IPS-NIHi11 (cell line): ENCODE results near the gene AAMP.

Experiments used
- DNase-seq: peaks from one replicate; pipeline ENCODE4 v3.0.0; 2012; ENCODE audit warnings: mixed read lengths, low spot score

AAMP gene

DNA sequence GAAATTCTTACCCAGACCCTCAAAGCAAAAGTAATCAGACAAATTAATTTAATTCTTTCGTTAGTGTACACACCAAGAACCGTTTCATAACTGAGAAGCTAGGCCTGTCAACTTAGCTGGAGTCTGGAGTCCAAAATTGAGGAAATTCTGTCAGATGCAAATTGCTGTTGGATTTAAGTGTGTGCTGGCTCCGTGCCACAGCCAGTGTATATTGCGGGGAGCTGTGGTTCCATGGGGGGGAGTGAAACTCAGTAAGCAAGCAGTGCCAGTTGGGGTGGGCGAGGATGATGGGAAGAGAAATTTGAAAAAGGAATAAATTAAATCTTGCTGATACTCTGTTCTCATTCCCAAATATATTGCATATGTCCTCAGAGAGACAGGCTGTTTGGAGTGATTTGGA is 48.9 kb downstream of the AAMP start:
- DNase-seq: no peak

DNA sequence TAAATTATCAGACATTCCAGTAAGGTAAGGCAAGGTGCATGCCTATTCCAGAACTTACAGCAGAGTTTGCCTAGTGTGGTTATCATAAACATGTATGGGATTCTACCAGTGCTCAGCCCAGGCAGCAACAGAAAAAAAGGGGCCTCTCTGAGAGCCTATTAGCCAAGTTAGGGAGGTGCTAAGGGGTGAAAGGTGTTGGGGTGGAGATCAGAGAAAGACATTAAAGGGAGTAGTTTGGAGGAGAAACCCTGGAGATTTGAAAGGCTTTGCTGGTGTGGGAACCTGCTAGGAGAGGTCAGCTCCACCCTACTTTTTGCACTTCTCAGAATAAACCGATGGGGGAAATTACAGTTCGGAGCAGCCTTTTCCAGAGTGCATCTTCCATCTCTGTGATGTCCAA is 50.0 kb downstream of the AAMP start:
- no peak for DNase-seq

DNA sequence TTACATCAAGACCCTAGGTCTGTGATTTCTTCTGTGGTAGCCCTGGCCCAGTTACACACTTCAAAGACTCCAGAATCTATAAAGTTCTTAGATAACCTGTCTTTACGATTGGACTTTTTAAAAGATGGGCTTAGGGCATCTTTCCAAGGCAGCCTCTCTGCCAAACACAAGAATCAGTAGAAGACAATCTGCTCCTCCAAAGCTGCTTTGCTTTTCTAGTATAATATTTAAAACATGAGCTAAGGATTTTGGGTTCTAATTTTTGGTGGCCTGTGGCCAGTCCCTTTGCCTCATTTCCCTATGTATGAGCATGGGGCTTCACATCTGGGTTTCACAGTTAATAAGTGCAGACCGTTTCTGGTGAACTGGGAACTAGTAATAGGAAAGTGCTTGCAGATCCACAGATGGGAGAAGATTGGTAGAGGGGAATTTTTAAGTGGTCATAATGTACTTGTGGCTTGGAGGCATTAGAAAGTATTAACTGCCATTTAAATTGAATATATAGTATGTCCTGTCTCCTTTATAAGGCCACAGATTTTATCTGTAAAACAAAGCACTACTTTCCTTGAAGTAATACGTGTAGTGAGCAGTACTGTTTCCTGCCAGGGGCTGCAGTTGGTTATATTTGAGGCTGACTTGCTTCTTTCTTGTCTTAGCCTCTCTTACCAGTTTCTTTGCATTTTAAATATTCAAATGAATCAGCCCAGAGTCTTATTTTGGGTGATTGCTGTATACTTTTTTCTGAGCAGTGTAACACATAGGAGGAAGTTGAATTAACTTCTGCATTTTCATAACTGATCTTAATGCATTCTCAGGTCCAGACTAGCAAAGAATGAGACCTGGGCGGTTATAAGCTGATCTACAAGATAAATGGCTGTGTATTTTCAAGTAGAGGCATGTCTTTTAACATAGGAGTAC is 51.4 kb downstream of the AAMP start:
- no peak for DNase-seq

- DNase-seq: peak; percentile 71
Observed at GRCh38 chr2:218217360-218218267, 52.3 kb downstream of the AAMP start.

DNA sequence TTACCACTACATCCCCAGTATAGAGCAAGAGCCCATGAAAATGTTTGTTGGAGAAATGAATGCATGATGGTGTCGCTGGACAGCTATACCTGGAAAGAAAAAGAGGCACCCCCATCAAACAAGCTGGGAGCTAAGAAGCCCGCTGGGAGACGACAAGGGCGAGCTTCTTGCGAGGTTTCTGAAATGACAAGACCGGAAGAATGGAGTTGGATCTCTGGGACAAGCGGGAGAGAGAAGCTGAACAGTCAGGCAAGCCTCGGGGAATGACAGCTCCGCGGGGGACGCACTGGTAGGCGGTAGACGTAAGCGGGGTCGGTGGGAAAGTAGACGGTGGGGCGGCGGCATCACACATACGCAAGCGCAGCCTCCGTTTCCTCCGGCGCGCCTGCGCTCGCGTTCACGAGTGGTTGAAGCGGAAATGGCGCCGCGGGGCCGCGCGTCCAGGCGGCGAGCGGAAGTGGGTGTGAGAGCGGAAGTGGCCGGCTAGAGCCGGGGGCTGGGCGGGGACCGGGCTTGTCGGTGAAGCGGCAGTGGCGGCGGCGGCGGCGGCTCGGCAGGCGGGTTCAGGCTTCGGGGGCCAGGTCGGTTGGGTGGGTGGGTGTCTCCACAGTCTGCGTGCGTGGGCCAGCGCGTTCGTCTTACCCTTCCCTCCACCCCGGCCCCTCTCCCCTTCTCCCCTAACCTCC is 53.1 kb downstream of the AAMP start, which contains the start of gene ARPC2:
Gene ARPC2, plus strand, starts transcription at position 516 of the 686 bp plus-strand sequence. CDS start 282 bp downstream, outside the sequence.
- DNase-seq: peak; percentile 98

- DNase-seq: no peak
Observed at GRCh38 chr2:218216336-218216673, 53.6 kb downstream of the AAMP start.
